HepG2 (cell line): ENCODE data around the gene PLIN1.

Source experiments
- HIVEP1 ChIP-seq: sonication (generic); formaldehyde crosslinking; IDR thresholded peaks from 2 replicates; pipeline ENCODE4 v1.4.0; 2020; ENCODE audit warnings: mild to moderate bottlenecking, missing genetic modification reagents
- KAT2B ChIP-seq: fragments of 150-350 bp; IDR thresholded peaks from 2 replicates; pipeline ENCODE4 v1.6.1; 2014; ENCODE audit warnings: low read depth, low read length, borderline replicate concordance
- NCOR1 ChIP-seq: fragments of 200-600 bp; sonication (generic); IDR thresholded peaks from 2 replicates; pipeline ENCODE4 v1.7.0; 2017; ENCODE audit warnings: antibody characterized with exemption, low read length, borderline replicate concordance
- RFX5 ChIP-seq: IDR thresholded peaks from 2 replicates; pipeline ENCODE4 v1.6.1; 2011; ENCODE audit warnings: low read depth, low read length, improper control_type of control experiment
- ZNF274 ChIP-seq: sonication (generic); formaldehyde crosslinking; IDR thresholded peaks from 2 replicates; pipeline ENCODE4 v1.5.1; 2020; ENCODE audit warnings: mild to moderate bottlenecking, missing genetic modification reagents
- ZNF382 ChIP-seq: sonication (generic); formaldehyde crosslinking; IDR thresholded peaks from 2 replicates; pipeline ENCODE4 v1.5.0; 2020; ENCODE audit warnings: missing genetic modification reagents, mild to moderate bottlenecking, borderline replicate concordance
- ZNF703 ChIP-seq: sonication (generic); formaldehyde crosslinking; IDR thresholded peaks from 2 replicates; pipeline ENCODE4 v1.5.1; 2020; ENCODE audit warnings: missing genetic modification reagents, mild to moderate bottlenecking, moderate library complexity, borderline replicate concordance
- TF ChIP-seq, protein P1 (sequence below): sonication (generic); formaldehyde crosslinking; IDR thresholded peaks from 2 replicates; pipeline ENCODE4 v1.5.0; 2020; ENCODE audit warnings: mild to moderate bottlenecking, missing genetic modification reagents, moderate library complexity

DNA sequence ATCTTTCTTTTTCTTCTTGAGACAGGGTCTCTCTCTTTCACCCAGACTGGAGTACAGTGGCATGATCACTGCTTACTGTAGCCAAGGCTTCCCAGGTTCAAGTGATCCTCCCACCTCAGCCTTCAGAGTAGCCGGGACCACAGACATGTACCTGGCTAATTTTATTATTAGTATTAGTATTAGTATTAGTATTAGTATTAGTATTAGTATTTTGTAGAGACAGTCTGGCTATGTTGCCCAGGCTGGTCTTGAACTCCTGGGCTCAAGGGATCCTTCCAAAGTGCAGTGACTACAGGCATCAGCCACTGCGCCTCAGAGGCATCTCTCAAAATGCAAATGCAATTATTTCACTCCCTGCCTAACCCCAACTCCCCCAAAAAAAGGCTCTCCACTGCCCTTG is 25.6 kb downstream of the PLIN1 start:
- TF ChIP-seq HIVEP1 (CRISPR knock-in tag) (no peak), RFX5 (no peak), ZNF274 (CRISPR knock-in tag) (no peak), ZNF703 (CRISPR knock-in tag) (no peak), KAT2B (no peak), NCOR1 (no peak), ZNF382 (CRISPR knock-in tag) (no peak)
- TF ChIP-seq, protein P1, sequence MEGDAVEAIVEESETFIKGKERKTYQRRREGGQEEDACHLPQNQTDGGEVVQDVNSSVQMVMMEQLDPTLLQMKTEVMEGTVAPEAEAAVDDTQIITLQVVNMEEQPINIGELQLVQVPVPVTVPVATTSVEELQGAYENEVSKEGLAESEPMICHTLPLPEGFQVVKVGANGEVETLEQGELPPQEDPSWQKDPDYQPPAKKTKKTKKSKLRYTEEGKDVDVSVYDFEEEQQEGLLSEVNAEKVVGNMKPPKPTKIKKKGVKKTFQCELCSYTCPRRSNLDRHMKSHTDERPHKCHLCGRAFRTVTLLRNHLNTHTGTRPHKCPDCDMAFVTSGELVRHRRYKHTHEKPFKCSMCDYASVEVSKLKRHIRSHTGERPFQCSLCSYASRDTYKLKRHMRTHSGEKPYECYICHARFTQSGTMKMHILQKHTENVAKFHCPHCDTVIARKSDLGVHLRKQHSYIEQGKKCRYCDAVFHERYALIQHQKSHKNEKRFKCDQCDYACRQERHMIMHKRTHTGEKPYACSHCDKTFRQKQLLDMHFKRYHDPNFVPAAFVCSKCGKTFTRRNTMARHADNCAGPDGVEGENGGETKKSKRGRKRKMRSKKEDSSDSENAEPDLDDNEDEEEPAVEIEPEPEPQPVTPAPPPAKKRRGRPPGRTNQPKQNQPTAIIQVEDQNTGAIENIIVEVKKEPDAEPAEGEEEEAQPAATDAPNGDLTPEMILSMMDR = no peak
